Measurements from ENCODE around the gene PPP1R15B.

The PPP1R15B gene

DNA sequence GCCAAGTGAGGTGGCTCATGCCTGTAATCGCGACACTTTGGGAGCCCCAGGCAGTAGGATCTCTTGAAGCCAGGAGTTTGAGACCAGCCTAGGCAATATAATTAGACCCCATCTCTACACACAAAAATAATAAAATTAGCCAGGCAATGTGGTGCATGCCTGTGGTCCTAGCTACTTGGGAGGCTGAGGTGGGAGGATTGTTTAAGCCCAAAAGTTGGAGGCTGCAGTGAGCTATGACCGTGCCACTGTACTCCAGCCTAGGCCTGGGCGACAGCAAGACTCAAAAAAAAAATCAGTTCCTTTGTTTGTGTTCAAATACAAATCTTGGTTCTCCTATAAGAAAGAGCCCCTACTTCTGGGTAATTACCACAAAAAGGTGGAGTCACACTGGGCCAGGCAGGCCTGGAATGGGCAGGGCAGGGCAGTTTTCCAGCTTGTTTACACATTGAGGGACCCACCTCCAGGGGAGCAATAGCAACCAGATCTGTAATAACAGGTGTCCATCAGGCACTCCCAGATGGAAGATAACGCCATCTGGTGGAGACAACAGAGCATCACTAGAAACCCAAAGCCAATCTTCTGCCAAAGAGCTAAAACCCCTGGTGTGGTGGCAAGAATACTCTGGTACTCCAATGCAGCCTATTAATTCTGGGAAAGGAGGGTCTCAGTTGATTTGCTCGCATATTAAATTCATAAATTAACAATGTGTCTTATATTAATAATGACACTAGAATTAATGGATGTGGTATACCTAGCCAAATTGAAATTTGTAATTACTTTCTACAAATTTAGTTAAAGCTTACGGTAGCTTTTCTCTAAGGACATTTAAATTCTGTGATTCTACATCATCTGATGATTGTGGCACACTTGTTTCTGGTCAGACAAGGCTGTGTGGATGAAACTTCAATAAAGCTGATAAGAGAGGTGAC lies 13.2 kb downstream of the PPP1R15B start:
- DNase-seq, result peak; percentile 39

DNA sequence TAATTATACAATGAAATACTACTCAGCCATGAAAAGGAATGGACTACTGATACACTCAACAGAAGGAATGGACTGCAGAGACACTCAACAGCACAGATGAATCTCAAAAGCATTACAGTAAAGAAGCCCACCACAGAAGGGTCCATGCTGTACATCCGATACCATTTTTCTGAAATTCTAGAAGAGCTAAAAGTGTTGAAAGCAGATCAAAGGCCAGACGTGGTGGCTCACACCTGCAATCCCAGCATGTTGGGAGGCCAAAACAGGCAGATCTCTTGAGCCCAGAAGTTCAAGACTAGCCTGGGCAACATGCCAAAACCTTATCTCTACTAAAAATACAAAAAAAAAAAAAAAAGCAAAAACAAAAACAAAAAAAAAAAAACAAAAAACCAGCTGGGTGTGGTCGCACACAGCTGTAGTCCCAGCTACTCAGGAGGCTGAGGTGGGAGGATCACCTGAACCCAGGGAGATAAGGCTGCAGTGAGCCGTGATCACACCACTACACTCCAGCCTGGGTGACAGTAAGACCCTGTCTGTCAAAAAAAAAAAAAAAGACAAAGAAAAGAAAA lies 15.5 kb downstream of the PPP1R15B start:
- no peak for DNase-seq

DNA sequence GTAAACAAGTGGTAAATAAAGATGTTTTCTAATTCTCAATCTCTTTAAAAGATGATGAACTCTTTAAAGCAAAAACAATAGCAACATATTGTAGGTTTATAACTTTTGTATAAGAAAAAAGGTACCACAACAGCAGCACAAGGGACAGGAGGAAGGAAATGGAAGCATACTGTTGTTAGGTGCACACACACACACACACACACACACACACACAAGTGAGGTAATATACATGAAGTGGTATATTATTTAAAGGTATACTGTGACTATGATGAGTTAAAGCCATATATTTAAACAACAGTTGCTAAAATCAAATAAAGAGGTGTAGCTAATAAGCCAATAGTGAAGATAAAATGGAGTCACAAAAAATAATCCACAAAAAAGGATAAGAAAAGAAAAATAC lies 20.0 kb downstream of the PPP1R15B start:
- no peak for DNase-seq

DNA sequence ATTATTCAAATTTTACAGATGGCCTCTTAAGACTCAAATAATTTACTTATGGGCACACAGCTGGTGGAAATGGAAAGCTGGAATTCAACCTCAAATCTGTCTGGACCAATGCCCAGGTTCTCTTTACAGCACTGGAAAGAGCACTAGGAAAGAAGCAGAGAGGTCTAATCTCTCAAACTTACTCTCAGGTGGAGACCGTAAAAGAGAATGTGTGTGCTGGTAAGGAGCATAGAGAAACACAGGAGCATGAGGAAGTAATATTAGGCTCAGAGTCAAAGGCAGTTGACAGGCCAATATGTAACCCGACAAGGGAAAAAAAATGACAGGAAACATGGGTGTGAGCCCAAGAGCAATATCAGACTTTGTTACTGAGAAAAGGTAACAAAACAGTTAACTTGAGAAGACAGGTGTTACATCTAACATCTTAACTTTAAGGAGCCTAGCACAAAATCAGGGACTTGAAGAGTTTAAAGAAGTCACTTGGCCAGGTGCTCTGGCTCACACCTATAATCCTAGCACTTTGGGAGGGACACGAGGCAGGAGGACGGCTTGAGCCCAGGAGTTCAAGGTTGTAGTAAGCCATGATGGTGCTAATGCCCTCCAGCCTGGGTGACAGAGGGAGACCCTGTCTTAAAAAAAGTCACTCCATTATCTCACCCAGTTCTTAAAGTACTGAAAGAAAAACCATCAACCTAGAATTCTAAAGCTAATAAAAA lies 20.7 kb downstream of the PPP1R15B start:
- DNase-seq, result no peak

DNA sequence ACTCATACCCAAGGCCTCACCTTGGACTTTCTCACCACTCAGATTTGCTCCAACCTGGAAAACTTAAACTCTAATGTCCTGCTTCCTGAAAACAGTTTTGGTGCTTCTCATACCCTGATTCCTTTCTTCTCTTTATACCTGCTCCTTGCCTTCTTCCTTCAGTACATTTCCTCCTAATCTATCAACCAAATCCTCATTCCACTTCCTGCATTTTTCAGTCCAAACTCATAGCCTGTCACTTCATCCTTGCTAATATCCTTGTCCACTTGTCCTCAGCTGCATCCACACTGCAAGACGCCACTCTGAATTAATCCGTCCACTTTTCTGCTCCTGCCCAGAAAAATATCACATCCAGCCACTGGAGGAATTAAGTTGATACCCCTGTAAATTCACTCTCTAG lies 25.9 kb downstream of the PPP1R15B start:
- DNase-seq, result no peak

DNA sequence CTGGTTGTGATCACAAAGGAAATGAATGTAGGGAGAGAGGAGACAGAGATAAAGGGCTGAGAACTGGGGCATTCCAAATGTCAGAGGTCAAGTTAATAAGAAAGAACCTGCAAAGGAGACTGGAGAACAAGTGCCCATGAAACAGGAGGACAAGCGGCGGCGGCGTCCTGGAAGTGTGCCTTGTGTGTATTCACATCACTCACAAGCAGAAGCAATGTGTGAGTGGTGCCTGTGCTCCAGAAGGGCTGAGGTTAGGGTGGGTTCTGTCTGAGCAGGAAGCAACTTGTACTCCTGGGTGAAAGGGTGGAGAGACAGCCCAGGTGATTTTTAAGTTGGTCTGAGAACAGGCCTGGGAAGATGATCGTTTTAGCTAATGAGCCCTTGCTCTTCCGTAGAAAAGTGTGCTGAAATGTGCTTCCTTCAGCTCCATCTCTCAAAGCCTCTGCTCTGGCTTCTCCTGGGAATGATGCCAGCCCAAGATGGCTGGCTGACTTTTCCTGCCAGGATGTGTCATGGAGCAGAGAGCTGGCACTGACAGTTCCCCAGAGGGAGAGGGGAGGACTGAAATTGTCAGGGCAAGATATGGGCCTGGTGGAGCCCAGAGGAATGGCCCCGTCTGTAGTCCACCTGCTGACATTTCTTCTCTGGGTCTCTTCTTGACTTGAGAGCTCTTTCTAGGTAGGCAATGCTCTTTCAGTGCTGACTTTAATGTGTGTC lies 26.8 kb downstream of the PPP1R15B start:
- peak; percentile 50 for DNase-seq

DNA sequence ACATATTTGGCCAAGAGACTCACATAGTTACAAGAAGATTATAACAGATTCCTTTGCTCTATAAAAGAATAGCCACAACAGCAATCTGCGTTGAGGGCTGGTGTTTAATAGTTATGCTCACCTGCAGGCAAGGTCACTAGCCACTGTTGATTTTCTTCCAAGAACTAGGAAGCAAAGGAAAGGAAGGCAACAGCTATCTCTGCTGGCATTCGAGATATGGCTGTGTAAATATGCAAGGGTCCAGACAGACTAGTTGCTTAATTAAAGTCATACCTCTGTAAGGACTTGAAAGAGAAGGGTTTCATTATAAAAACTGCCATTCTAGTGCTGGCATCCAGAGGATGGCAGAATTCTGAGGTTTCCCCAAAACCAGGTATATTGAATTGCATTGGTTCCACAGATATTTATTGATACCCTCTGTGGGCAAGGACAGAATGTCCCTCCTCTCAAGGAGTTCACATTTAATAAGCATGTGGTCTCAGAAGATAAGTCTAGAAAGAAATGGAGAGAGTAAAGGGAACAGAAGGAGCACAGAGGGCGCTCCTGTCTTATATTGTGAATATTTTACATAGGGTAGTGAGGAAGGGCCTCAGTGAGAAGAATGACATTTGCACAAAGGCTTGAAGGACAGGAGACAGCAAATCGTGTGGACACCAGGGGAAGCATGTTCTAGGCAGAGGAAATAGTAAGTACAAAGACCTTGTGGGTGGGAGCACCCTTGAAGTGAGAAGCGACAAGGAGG lies 28.3 kb downstream of the PPP1R15B start:
- no peak for DNase-seq

DNA sequence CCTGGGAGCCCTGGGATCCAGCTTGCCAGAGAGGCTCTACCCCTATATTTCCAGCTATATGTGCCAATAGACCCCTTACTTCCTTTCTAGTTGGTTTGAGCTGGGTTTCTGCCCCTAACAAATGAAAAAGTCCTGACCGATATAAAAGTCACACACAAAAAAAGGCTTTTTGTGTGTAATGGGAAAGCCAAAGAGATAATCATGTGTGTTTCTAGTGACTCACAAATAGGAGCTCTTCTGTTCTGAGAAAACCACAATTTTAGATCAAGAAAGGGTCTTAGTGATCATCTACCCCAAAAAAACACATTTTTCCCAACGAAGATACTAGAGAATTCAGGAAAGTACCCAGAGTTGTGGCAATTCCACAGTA lies 28.9 kb downstream of the PPP1R15B start:
- no peak for DNase-seq

DNA sequence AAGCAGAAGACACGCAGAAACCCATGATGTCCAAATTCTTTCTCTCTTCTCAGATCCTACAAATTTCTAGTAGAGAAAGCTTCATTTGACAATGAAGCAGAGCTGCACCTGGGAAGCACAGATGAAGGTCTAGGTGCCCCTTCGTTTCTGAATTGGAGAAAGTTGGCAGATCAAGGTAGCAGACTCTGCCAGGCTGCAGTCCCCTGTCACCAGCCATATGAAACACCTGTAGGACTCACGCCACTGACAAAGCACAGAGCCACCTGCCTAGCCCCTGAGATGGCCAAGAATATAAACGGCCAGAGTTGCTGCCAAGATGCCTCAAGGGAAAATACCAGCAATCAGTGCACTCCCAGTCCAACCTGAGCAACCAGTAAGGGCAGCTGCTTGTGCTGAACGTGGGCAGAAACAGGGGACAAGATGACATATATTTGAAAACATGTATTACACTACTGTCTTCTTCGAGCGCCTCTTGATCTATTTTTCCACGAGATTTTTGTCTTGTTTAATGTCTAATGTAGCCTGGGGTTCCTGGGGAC lies 31.3 kb downstream of the PPP1R15B start:
- no peak for DNase-seq

DNA sequence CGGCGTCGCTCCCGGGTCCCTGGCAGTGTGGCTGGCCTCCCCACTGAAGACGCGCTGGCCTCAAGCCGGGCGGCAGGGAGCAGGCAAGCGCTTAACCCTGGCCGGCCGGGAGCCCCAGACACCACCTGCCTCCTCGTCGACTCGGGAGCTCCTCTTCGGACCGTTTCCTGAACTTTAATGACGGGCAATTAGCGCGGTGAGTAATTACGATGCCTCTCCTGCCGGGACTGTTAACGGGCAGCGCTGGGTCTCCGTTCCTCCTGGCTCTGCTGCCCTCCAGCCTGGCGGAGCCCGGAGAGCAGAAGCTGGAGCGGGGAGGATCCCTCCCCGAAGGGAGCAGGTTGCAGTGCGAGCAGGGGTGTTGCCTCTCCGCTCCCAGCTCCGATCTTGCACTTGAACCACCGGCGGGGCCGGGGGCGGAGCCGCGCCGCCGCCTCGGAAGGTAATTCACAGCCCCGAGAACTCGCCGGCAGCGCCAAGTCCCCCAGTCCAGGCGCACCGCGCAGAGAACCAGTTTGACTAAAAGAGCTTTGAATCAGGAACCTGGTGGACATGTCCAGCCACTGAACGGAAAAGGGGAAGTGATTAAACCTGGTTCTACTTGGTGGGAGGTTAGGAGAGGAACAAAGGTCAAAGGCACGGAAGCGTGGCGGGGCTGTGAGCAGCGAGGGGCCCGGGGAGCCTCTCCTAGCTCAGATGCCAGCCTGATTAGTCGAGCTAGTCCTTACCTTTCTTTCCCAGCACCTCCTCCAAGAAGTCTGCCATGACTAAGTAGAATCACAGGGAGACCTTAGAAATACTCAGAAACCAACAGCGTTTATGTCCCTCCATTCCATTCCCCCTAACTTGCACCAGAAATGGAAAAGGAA lies 33.6 kb downstream of the PPP1R15B start:
- no peak for DNase-seq

DNA sequence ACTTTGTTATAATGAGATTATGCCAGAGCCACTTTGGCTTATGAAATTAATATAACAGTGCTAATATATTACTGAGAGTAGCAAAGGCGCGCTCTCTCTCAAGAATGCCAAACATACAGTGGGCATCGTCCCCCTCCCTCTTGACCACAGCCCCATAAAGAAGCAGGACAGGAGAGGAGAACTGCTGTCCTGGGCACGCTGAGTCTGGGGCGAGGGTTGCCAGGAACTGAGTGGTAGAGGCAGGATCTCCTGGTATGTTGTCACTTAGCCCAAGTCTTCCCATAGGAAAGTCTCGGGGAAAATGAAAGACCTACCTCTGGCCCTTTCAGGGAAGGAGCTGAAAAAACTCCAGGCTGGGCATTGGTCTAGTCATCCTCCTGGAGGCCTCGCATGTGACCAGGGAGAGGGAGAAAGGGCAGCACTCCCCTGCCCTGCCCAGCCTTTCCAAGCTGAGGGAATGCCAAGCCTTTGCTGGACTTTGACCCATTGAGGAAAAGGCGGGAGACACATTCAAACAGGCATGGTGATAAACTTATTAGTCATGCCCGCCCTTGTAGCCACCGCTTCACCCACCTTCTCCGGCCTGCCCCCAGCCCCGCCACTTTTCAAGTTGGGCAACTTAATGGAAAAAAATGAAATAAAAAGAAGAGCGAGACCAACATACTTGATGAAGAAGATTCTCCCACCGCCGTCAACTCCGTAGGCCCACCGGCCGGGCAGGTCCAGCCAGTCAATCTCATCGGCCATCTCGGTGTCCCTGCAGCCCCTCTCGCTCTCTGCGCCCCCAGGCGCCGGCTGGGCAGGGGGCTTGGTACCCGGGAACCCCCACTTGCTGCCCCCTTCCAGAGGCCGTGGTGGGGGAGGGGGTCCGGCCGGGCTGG lies 34.5 kb downstream of the PPP1R15B start:
- no peak for DNase-seq

DNA sequence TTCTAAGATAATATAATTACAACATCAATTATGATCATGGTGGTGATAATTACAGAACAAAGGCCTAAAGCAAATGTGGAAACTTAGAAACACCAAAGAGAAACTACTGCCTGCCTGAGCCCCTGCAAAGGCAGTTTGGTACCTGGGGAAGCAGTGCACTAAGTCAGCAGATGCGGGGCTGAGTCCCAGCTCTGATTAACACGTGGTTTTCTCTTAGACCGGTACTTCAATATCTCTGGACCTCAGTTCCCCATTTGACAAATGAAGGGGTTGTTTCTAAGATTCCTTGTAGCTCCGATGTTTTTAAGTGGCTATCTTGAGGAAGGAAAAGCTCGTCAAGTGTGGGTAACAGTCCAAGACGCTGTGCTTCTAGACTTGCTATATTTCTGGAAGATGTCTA lies 35.2 kb downstream of the PPP1R15B start:
- DNase-seq, result no peak

DNA sequence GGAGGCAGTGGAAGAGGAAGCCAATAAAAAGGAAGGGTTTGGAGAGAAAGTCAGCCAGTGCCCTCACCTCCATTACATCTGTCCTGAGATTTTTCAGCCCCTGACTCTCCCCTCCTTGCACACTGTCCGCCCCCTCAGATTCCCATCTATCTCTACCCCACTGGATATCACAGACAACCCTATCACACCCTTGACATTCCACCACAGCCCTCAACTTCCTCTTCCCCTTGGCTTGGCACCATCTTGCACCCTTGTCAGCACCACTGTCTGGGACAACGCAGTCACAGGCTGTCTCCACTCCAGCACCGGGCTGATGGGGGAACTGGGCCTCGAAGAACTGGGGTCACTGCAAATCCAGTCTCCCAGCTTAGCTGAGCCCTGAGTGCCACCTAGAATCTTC lies 37.7 kb downstream of the PPP1R15B start:
- DNase-seq, result no peak

DNA sequence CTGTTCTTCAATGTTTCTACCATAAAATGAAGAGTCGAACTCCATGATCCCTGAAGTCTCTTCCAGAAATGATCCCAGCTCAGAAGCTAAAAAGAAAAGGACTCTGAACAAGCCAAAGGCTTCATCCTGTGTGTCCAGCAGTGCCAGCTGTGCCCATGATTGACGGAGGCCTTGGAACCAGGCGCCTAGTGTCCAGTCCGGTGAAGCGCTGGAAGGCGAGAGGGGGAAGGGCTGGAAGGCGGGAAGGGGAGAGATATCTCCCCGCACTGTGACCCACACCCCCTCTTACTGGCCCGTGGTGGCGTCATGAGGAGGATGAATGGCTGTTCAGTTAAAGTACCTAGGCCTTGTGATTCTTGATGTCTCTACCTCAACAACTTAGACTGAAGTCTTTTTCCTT lies 41.4 kb downstream of the PPP1R15B start:
- DNase-seq, result no peak

DNA sequence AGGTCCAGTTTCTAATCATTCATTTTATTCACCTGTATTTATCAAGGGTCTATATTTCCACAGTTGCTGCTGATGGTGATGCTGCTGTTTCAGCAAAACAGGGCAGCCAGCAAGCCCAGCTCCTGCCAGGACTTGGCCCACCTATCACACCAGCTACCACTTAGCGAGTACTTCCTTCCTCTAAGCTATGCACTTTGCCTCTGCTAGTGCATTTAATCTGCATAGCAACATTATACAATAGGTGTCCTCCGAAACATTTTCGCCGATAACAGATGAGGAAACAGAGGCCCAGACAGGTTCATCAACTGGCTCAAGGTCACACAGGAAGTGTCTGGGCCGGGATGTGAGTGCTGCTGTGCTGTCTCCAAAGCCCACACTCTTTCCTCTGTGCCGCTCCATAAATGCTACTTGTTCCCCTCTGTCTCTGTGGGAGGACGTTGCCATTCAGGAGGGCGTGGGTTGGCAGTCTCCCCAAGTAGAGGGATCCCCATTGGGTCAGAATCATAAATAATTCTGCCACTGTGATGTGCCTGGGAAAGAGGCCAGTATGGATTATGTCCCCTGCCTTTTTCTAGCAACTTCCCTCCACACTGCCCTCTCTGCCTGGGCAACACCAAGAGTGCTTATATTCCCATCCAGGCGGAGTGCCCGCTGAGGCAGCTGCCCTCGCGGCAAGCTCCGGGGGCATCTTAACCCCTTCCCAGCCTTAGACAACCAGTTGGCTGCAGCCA lies 42.5 kb downstream of the PPP1R15B start:
- no peak for DNase-seq

DNA sequence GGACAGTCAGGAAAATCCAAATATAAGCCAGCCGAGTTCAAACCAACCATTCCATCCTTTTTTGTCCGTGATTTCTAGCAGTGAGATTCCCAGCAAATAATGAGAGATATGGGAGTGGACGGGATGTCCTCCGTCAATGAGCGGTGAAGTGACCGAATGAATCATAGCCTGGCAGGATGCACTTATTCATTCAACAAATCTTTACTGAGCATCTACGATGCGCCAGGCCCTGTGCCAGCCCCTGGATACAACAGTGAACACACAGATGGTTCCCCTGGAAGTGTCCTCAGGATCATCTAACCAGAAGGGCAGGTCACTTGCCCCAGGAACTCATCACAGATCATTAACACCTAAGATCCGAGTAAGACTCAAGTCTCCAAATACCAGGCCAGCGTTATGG lies 43.7 kb downstream of the PPP1R15B start:
- no peak for DNase-seq

DNA sequence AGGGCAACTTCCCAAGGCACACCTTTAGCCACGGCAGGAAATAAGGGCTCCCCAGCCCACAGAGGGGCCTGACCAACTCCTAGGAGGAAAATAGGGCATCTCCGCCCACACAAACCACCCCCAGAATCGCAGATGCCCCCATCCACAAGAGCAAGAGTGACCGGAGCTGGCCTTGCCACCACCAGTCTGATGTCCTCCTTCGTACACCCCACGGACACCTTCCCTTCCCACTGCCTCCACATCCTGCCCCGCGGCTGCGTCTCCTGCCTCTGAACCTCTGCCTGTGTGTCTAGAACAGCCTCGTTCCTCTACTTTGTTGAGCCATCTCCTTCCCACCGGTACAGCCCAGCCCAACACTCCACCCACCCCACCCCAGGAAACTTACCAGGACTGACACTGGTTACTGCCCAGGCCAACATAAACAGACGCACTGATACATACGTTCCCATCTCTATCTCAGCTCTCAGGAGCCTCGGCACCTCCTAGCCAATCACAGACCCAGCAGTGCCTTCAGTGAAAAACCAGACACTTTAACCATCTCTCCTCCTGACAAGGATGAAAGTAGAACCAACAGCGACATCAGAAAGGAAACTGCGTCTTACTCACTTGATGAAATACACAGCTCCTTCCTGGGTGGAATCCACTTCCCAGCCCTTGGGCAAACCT lies 44.3 kb downstream of the PPP1R15B start:
- DNase-seq, result no peak

DNA sequence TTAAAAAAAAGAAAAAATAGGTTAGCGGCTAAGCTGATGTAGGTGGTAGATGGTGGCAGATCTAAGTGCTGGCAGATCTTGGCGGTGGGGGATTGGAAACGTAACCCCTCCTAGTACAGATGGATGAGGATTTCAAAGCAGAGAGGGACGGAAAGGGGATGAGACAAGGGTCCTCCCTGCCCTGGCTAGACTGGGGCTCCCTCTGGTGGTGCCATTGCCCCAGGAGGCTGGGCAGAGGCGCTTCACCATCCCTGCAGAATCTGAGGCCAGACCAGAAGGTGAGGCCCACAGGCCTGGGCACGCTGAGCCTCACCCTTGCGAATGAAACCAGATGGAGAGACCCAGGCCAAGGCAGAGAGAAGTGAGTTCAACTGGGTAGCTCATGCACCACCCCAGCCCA lies 44.9 kb downstream of the PPP1R15B start:
- no peak for DNase-seq
